ENCODE measurements around the gene ZNF652. TPM values are rescaled to one million over a fixed set of nuclear protein-coding genes. Genes with fewer than 3 reads are reported as not detected.

Gene ZNF652
- 4.5 and 6.8 TPM in 2 replicates for total RNA-seq (2014; rRNA removed; shearing (Covaris generic))

GRCh38 chr17:49361902-49362722 lies at the start of gene ZNF652:
Gene ZNF652, minus strand, starts transcription at chr17:49362250. Its CDS starts 44,525 bp downstream, at chr17:49317725.
- peak; percentile 89 for DNase-seq (ENCODE audit: low read depth)

- DNase-seq (ENCODE audit: low read depth) = no peak
These were observed 47.0 kb upstream of the ZNF652 start for GRCh38 chr17:49409066-49409465.

- peak; percentile 72 for DNase-seq (ENCODE audit: low read depth)
These were observed 46.0 kb upstream of the ZNF652 start for GRCh38 chr17:49407981-49408501.

- no peak for DNase-seq (ENCODE audit: low read depth)
These were observed 45.0 kb upstream of the ZNF652 start for GRCh38 chr17:49407086-49407485.

GRCh38 chr17:49406421-49407061 lies 44.5 kb upstream of the ZNF652 start:
- DNase-seq (ENCODE audit: low read depth) = no peak

GRCh38 chr17:49404906-49405305 lies 42.9 kb upstream of the ZNF652 start:
- DNase-seq (ENCODE audit: low read depth) = no peak

GRCh38 chr17:49404361-49404760 lies 42.3 kb upstream of the ZNF652 start:
- no peak for DNase-seq (ENCODE audit: low read depth)

- no peak for DNase-seq (ENCODE audit: low read depth)
These were observed 41.7 kb upstream of the ZNF652 start for GRCh38 chr17:49403514-49404289.

- no peak for DNase-seq (ENCODE audit: low read depth)
These were observed 40.7 kb upstream of the ZNF652 start for GRCh38 chr17:49402706-49403105.

- DNase-seq (ENCODE audit: low read depth) = no peak
These were observed 40.0 kb upstream of the ZNF652 start for GRCh38 chr17:49401971-49402611.

GRCh38 chr17:49399995-49400394 lies 37.9 kb upstream of the ZNF652 start:
- no peak for DNase-seq (ENCODE audit: low read depth)

- no peak for DNase-seq (ENCODE audit: low read depth)
These were observed 35.5 kb upstream of the ZNF652 start for GRCh38 chr17:49397586-49397985.

GRCh38 chr17:49393491-49394255 lies 31.6 kb upstream of the ZNF652 start:
- DNase-seq (ENCODE audit: low read depth) = no peak

GRCh38 chr17:49390548-49391324 lies 28.7 kb upstream of the ZNF652 start:
- peak; percentile 20 for DNase-seq (ENCODE audit: low read depth)

- DNase-seq (ENCODE audit: low read depth) = peak; percentile 59
These were observed 27.7 kb upstream of the ZNF652 start for GRCh38 chr17:49389514-49390347.

- peak; percentile 23 for DNase-seq (ENCODE audit: low read depth)
These were observed 26.9 kb upstream of the ZNF652 start for GRCh38 chr17:49388692-49389513.

GRCh38 chr17:49388290-49388640 lies 26.2 kb upstream of the ZNF652 start:
- DNase-seq (ENCODE audit: low read depth) = no peak
